Measurements from ENCODE around the gene FBXW9.
"Not testable (repeated sequence)": the region's sequence is repeated elsewhere in the genome, so short reads cannot be mapped to it uniquely, and the experiment has no call there.

The FBXW9 gene

GRCh38 chr19:12647047-12647446 is 49.4 kb downstream of the FBXW9 start:
- no peak overlapping the region for H3K4me3 ChIP-seq (ENCODE audit: low read length)
- H3K9ac ChIP-seq (ENCODE audit: low read length) = no peak overlapping the region
- DNase-seq (ENCODE audit: low read depth) = no peak
- H3K4me1 ChIP-seq (ENCODE audit: control insufficient read depth, insufficient read depth, low read length) = peaks cover 6% of the 10 kb centered on the region
- peaks cover 10% of the 10 kb centered on the region for H3K36me3 ChIP-seq (ENCODE audit: control insufficient read depth, insufficient read depth, low read length, severe bottlenecking)
- H3K9me3 ChIP-seq (ENCODE audit: control insufficient read depth, low read length) = no peaks in the 10 kb centered on the region
- no peaks in the 10 kb centered on the region for H3K27me3 ChIP-seq (replicated peaks; ENCODE audit: control insufficient read depth, insufficient read depth, low read length)

GRCh38 chr19:12646551-12646950 is 49.9 kb downstream of the FBXW9 start:
- Histone ChIP-seq H3K4me1 (ENCODE audit: control insufficient read depth, insufficient read depth, low read length) (peaks cover 6% of the 10 kb centered on the region), H3K9ac (ENCODE audit: low read length) (no peak overlapping the region), H3K4me3 (ENCODE audit: low read length) (no peak overlapping the region), H3K27me3 (replicated peaks; ENCODE audit: control insufficient read depth, insufficient read depth, low read length) (no peaks in the 10 kb centered on the region), H3K9me3 (ENCODE audit: control insufficient read depth, low read length) (no peaks in the 10 kb centered on the region), H3K36me3 (ENCODE audit: control insufficient read depth, insufficient read depth, low read length, severe bottlenecking) (peaks cover 5% of the 10 kb centered on the region)
- no peak for DNase-seq (ENCODE audit: low read depth)

- not testable (repeated sequence) for H3K4me3 ChIP-seq (ENCODE audit: low read length); H3K27me3 ChIP-seq (replicated peaks; ENCODE audit: control insufficient read depth, insufficient read depth, low read length); H3K9me3 ChIP-seq (ENCODE audit: control insufficient read depth, low read length); DNase-seq (ENCODE audit: low read depth); H3K36me3 ChIP-seq (ENCODE audit: control insufficient read depth, insufficient read depth, low read length, severe bottlenecking); H3K9ac ChIP-seq (ENCODE audit: low read length)
- H3K4me1 ChIP-seq (ENCODE audit: control insufficient read depth, insufficient read depth, low read length) = peaks cover 11% of the 10 kb centered on the region
These were observed 52.7 kb downstream of the FBXW9 start for GRCh38 chr19:12643716-12644115.

- Histone ChIP-seq H3K4me3 (ENCODE audit: low read length) (no peak overlapping the region), H3K9me3 (ENCODE audit: control insufficient read depth, low read length) (no peaks in the 10 kb centered on the region), H3K4me1 (ENCODE audit: control insufficient read depth, insufficient read depth, low read length) (peaks cover 5% of the 10 kb centered on the region), H3K36me3 (ENCODE audit: control insufficient read depth, insufficient read depth, low read length, severe bottlenecking) (no peaks in the 10 kb centered on the region), H3K9ac (ENCODE audit: low read length) (no peak overlapping the region), H3K27me3 (replicated peaks; ENCODE audit: control insufficient read depth, insufficient read depth, low read length) (no peaks in the 10 kb centered on the region)
- DNase-seq (ENCODE audit: low read depth) = no peak
These were observed 53.9 kb downstream of the FBXW9 start for GRCh38 chr19:12642506-12642905.

- peaks cover 5% of the 10 kb centered on the region for H3K4me1 ChIP-seq (ENCODE audit: control insufficient read depth, insufficient read depth, low read length)
- H3K9ac ChIP-seq (ENCODE audit: low read length) = no peak overlapping the region
- no peaks in the 10 kb centered on the region for H3K27me3 ChIP-seq (replicated peaks; ENCODE audit: control insufficient read depth, insufficient read depth, low read length)
- DNase-seq (ENCODE audit: low read depth) = no peak
- no peaks in the 10 kb centered on the region for H3K9me3 ChIP-seq (ENCODE audit: control insufficient read depth, low read length)
- H3K4me3 ChIP-seq (ENCODE audit: low read length) = no peak overlapping the region
- H3K36me3 ChIP-seq (ENCODE audit: control insufficient read depth, insufficient read depth, low read length, severe bottlenecking) = no peaks in the 10 kb centered on the region
These were observed 55.0 kb downstream of the FBXW9 start for GRCh38 chr19:12641456-12641855.

- Histone ChIP-seq H3K9ac (ENCODE audit: low read length) (peak overlapping the region; percentile 57), H3K4me3 (ENCODE audit: low read length) (peak overlapping the region; percentile 41)
- DNase-seq (ENCODE audit: low read depth) = peak; percentile 84
These were observed 56.4 kb downstream of the FBXW9 start for GRCh38 chr19:12639901-12640613.

More at GRCh38 chr19:12639901-12640613, 56.4 kb downstream of the FBXW9 start:
- H3K36me3 ChIP-seq (ENCODE audit: control insufficient read depth, insufficient read depth, low read length, severe bottlenecking) = no peaks in the 10 kb centered on the region
- no peaks in the 10 kb centered on the region for H3K9me3 ChIP-seq (ENCODE audit: control insufficient read depth, low read length)
- peaks cover 5% of the 10 kb centered on the region for H3K4me1 ChIP-seq (ENCODE audit: control insufficient read depth, insufficient read depth, low read length)
- H3K27me3 ChIP-seq (replicated peaks; ENCODE audit: control insufficient read depth, insufficient read depth, low read length) = no peaks in the 10 kb centered on the region

Data from adipocyte (in vitro differentiated cells).